ENCODE data around the gene CPLANE1. TPM values are rescaled to one million over a fixed set of nuclear protein-coding genes. Genes with fewer than 3 reads are reported as not detected.

Gene CPLANE1
- total RNA-seq, 6 experiments from 2014 or later: 3.3 to 6.7 (median 4.7) TPM

- no peak overlapping the region for H3K27ac ChIP-seq
- WGBS (ENCODE audit: insufficient coverage, low coverage, low lambda C conversion rate, missing lambda C conversion rate): 82% methylated on average over 4 of the region's 4 CpGs
- intact Hi-C loops (cut with DNase I): no loop called here
- DNase-seq (no peak), ATAC-seq (no peak)
- H3K27me3 ChIP-seq: no peaks in the 10 kb centered on the region
- peaks cover 0 to 25% (median 0%) of the 10 kb centered on the region in 4 donors for H3K36me3 ChIP-seq
- TF ChIP-seq POLR2A (IDR thresholded peaks at IDR 0.05): no peak
- no peak overlapping the region for H3K4me3 ChIP-seq
- H3K4me1 ChIP-seq: no peaks in the 10 kb centered on the region
- no peaks in the 10 kb centered on the region for H3K9me3 ChIP-seq
Measured at GRCh38 chr5:37184748-37185364, 64.3 kb downstream of the CPLANE1 start.

- TF ChIP-seq POLR2A (IDR thresholded peaks at IDR 0.05) (no peak), CTCF (IDR thresholded peaks at IDR 0.05) (no peak)
- Histone ChIP-seq H3K4me3 (no peak overlapping the region), H3K36me3 (peaks cover 0 to 27% (median 0%) of the 10 kb centered on the region in 4 donors), H3K27ac (no peak overlapping the region), H3K4me1 (no peaks in the 10 kb centered on the region), H3K9me3 (no peaks in the 10 kb centered on the region), H3K27me3 (no peaks in the 10 kb centered on the region)
- intact Hi-C loops (cut with DNase I): no loop called here
- WGBS (ENCODE audit: insufficient coverage, low coverage, low lambda C conversion rate, missing lambda C conversion rate): 83% methylated on average over 1 of the region's 1 CpG
- no peak for ATAC-seq
- DNase-seq: no peak
Measured at GRCh38 chr5:37182667-37183066, 66.5 kb downstream of the CPLANE1 start.

- H3K27me3 ChIP-seq: no peaks in the 10 kb centered on the region
- no peak overlapping the region for H3K4me3 ChIP-seq
- H3K36me3 ChIP-seq: peaks cover 0 to 35% (median 4%) of the 10 kb centered on the region in 4 donors
- DNase-seq (no peak), ATAC-seq (no peak)
- H3K4me1 ChIP-seq: peaks cover 0 to 15% (median 5%) of the 10 kb centered on the region in 4 donors
- intact Hi-C loops (cut with DNase I): no loop called here
- TF ChIP-seq CTCF (IDR thresholded peaks at IDR 0.05) (no peak), POLR2A (IDR thresholded peaks at IDR 0.05) (no peak)
- no peak overlapping the region for H3K27ac ChIP-seq
- H3K9me3 ChIP-seq: no peaks in the 10 kb centered on the region
- 79% methylated on average over 3 of the region's 3 CpGs for WGBS (ENCODE audit: insufficient coverage, low coverage, low lambda C conversion rate, missing lambda C conversion rate)
Measured at GRCh38 chr5:37174928-37175327, 74.2 kb downstream of the CPLANE1 start.

- Histone ChIP-seq H3K4me1 (peaks cover 0 to 15% (median 5%) of the 10 kb centered on the region in 4 donors), H3K36me3 (peaks cover 0 to 46% (median 9%) of the 10 kb centered on the region in 4 donors), H3K4me3 (no peak overlapping the region), H3K27ac (no peak overlapping the region), H3K27me3 (no peaks in the 10 kb centered on the region), H3K9me3 (no peaks in the 10 kb centered on the region)
- WGBS (ENCODE audit: insufficient coverage, low coverage, low lambda C conversion rate, missing lambda C conversion rate): 100% methylated on average over 2 of the region's 2 CpGs
- peak; percentile 56 to 85 (median 76) for ATAC-seq
- TF ChIP-seq CTCF (IDR thresholded peaks at IDR 0.05) (no peak), POLR2A (IDR thresholded peaks at IDR 0.05) (no peak)
- intact Hi-C loops (cut with DNase I): no loop called here
- no peak for DNase-seq
Measured at GRCh38 chr5:37172957-37173356, 76.2 kb downstream of the CPLANE1 start.

GRCh38 chr5:37170856-37171255 lies 78.3 kb downstream of the CPLANE1 start:
- H3K4me1 ChIP-seq: peaks cover 0 to 18% (median 7%) of the 10 kb centered on the region in 4 donors
- no peaks in the 10 kb centered on the region for H3K27me3 ChIP-seq
- H3K36me3 ChIP-seq: peaks cover 0 to 37% (median 7%) of the 10 kb centered on the region in 4 donors
- H3K4me3 ChIP-seq: no peak overlapping the region
- ATAC-seq (no peak), DNase-seq (no peak)
- 98% methylated on average over 6 of the region's 6 CpGs for WGBS (ENCODE audit: insufficient coverage, low coverage, low lambda C conversion rate, missing lambda C conversion rate)
- TF ChIP-seq POLR2A (IDR thresholded peaks at IDR 0.05): no peak
- TF ChIP-seq CTCF (IDR thresholded peaks at IDR 0.05): no peak
- no peaks in the 10 kb centered on the region for H3K9me3 ChIP-seq
- intact Hi-C loops (cut with DNase I): no loop called here
- no peak overlapping the region for H3K27ac ChIP-seq
